Mesenchymal stem cell (in vitro differentiated cells and primary cell): ENCODE data around the gene POTEI.
"Not testable (repeated sequence)": the region's sequence is repeated elsewhere in the genome, so short reads cannot be mapped to it uniquely, and the experiment has no call there.

Source experiments
- DNase-seq: peaks from one replicate; pipeline ENCODE4 v3.0.0-alpha.2; 2013
- H2AFZ ChIP-seq: one replicate; pipeline ENCODE4 v1.6.1; 2013; ENCODE audit warnings: low read depth, mild to moderate bottlenecking, control low read depth, inconsistent platforms, low read length, moderate library complexity
- H2AK5ac ChIP-seq: 2 replicates; pipeline ENCODE4 v1.6.1; 2013; ENCODE audit warnings: low read length, moderate library complexity, mild to moderate bottlenecking, inconsistent platforms; ENCODE audit not compliant: severe bottlenecking
- H2BK120ac ChIP-seq: one replicate; pipeline ENCODE4 v1.6.1; 2013; ENCODE audit warnings: low read depth, mild to moderate bottlenecking, inconsistent platforms, low read length, moderate library complexity
- H2BK12ac ChIP-seq, 2 experiments: one replicate each; pipeline ENCODE4 v1.6.1; 2013; ENCODE audit warnings: inconsistent platforms in 2 of 2, low read length in 2 of 2, mild to moderate bottlenecking in 2 of 2, moderate library complexity in 2 of 2, control low read depth in 1 of 2
- H2BK15ac ChIP-seq: one replicate; pipeline ENCODE4 v1.6.1; 2013; ENCODE audit warnings: mild to moderate bottlenecking, low read depth, inconsistent platforms; ENCODE audit not compliant: poor library complexity, severe bottlenecking
- H2BK5ac ChIP-seq: 2 replicates; pipeline ENCODE4 v1.6.1; 2013; ENCODE audit warnings: low read depth, mild to moderate bottlenecking, low read length, control low read depth, inconsistent platforms; ENCODE audit not compliant: poor library complexity, severe bottlenecking
- H3K14ac ChIP-seq, 2 experiments: one replicate each; pipeline ENCODE4 v1.6.1; 2013; ENCODE audit warnings: inconsistent platforms in 2 of 2, low read length in 2 of 2, control low read depth in 1 of 2, mild to moderate bottlenecking in 1 of 2, moderate library complexity in 1 of 2
- H3K18ac ChIP-seq, 2 experiments: one replicate each; pipeline ENCODE4 v1.6.1; 2013; ENCODE audit warnings: inconsistent platforms in 2 of 2, low read length in 2 of 2, control low read depth in 1 of 2, low read depth in 1 of 2, mild to moderate bottlenecking in 1 of 2
- H3K23ac ChIP-seq, 2 experiments: one replicate each; pipeline ENCODE4 v1.6.1; 2013; ENCODE audit warnings: inconsistent platforms in 2 of 2, low read length in 2 of 2, mild to moderate bottlenecking in 2 of 2, moderate library complexity in 2 of 2, control low read depth in 1 of 2
- H3K27ac ChIP-seq: 2 replicates; pipeline ENCODE4 v1.5.1; 2013; ENCODE audit warnings: mild to moderate bottlenecking, moderate library complexity, low read length, control low read depth, inconsistent platforms; ENCODE audit not compliant: poor library complexity, severe bottlenecking
- H3K27me3 ChIP-seq, 2 experiments: 2 replicates each; pipeline versions ENCODE4 v1.6.1 to v1.7.0; 2013; ENCODE audit warnings: low read length in 2 of 2, mild to moderate bottlenecking in 2 of 2, moderate library complexity in 2 of 2, control low read depth in 1 of 2, inconsistent platforms in 1 of 2; ENCODE audit not compliant: control insufficient read depth in 1 of 2, insufficient read depth in 1 of 2
- H3K36me3 ChIP-seq, 2 experiments: 2 replicates each; pipeline versions ENCODE4 v1.6.1 to v1.7.0; 2013; ENCODE audit warnings: low read length in 2 of 2, control low read depth in 1 of 2, inconsistent platforms in 1 of 2, low read depth in 1 of 2, mild to moderate bottlenecking in 1 of 2; ENCODE audit not compliant: insufficient read depth in 2 of 2, control insufficient read depth in 1 of 2
- H3K4ac ChIP-seq, 2 experiments: one replicate each; pipeline ENCODE4 v1.6.1; 2013; ENCODE audit warnings: inconsistent platforms in 2 of 2, low read length in 2 of 2, mild to moderate bottlenecking in 2 of 2, moderate library complexity in 2 of 2, control low read depth in 1 of 2, low read depth in 1 of 2
- H3K4me1 ChIP-seq: 2 replicates; pipeline ENCODE4 v1.6.1; 2013; ENCODE audit warnings: low read depth, low read length, control low read depth; ENCODE audit not compliant: control insufficient read depth, insufficient read depth
- H3K4me2 ChIP-seq: 2 replicates; pipeline ENCODE4 v1.6.1; 2013; ENCODE audit warnings: low read length, mild to moderate bottlenecking, inconsistent platforms; ENCODE audit not compliant: poor library complexity, severe bottlenecking
- H3K4me3 ChIP-seq, 2 experiments: 2 replicates each; pipeline versions ENCODE4 v1.5.1 to v1.7.0; 2013; ENCODE audit warnings: low read length in 2 of 2, mild to moderate bottlenecking in 2 of 2, control low read depth in 1 of 2, low read depth in 1 of 2; ENCODE audit not compliant: insufficient read depth in 1 of 2
- H3K79me1 ChIP-seq: replicated peaks from 2 replicates; pipeline ENCODE4 v1.6.1; 2013; ENCODE audit warnings: mild to moderate bottlenecking, control low read depth, low read length, inconsistent platforms; ENCODE audit not compliant: poor library complexity, severe bottlenecking
- H3K9ac ChIP-seq: 2 replicates; pipeline ENCODE4 v1.7.0; 2013; ENCODE audit warnings: mild to moderate bottlenecking, low read length, moderate library complexity
- H3K9me3 ChIP-seq: 2 replicates; pipeline ENCODE4 v1.7.0; 2013; ENCODE audit warnings: mild to moderate bottlenecking, low read length; ENCODE audit not compliant: control insufficient read depth
- H4K8ac ChIP-seq: one replicate; pipeline ENCODE4 v1.6.1; 2013; ENCODE audit warnings: inconsistent platforms, mild to moderate bottlenecking, low read length, moderate library complexity
- H4K91ac ChIP-seq: one replicate; pipeline ENCODE4 v1.6.1; 2013; ENCODE audit warnings: mild to moderate bottlenecking, low read length, inconsistent platforms
- WGBS: methylation state at CpG from one replicate; pipeline ENCODE4 v1.1.7; 2013; ENCODE audit warnings: mixed read lengths; 5-methylcytosine and 5-hydroxymethylcytosine counted together

POTEI gene

GRCh38 chr2:130491073-130491472 lies 18.1 kb downstream of the POTEI start:
- DNase-seq, H3K4me2 ChIP-seq, H3K18ac ChIP-seq, H3K4me1 ChIP-seq, H4K8ac ChIP-seq, H2BK12ac ChIP-seq, H3K79me1 ChIP-seq, H2AFZ ChIP-seq, H2BK5ac ChIP-seq, H2BK120ac ChIP-seq, H2AK5ac ChIP-seq, H2BK15ac ChIP-seq, H3K27me3 ChIP-seq, H3K36me3 ChIP-seq, H3K27ac ChIP-seq, H3K9me3 ChIP-seq, H3K4ac ChIP-seq, H3K14ac ChIP-seq, H3K9ac ChIP-seq, H3K23ac ChIP-seq, H4K91ac ChIP-seq, H3K4me3 ChIP-seq: not testable (repeated sequence)
- WGBS, result 100% methylated on average over 1 of the region's 4 CpGs

GRCh38 chr2:130455413-130455812 lies 53.7 kb downstream of the POTEI start:
- H3K23ac ChIP-seq, H3K18ac ChIP-seq, H3K36me3 ChIP-seq, H4K8ac ChIP-seq, H2AK5ac ChIP-seq, H4K91ac ChIP-seq, H3K27ac ChIP-seq, H3K14ac ChIP-seq, H2AFZ ChIP-seq, H2BK12ac ChIP-seq, H2BK120ac ChIP-seq, H3K4me2 ChIP-seq, H2BK15ac ChIP-seq, H3K4ac ChIP-seq, H3K4me1 ChIP-seq, H3K9me3 ChIP-seq, H3K9ac ChIP-seq, H3K4me3 ChIP-seq, DNase-seq, H3K27me3 ChIP-seq, H3K79me1 ChIP-seq, H2BK5ac ChIP-seq: not testable (repeated sequence)
- WGBS, result 91% methylated on average over 3 of the region's 6 CpGs

- H2AK5ac ChIP-seq, H2BK15ac ChIP-seq, H2BK5ac ChIP-seq, H4K91ac ChIP-seq, H3K4me2 ChIP-seq, H3K14ac ChIP-seq, H2BK12ac ChIP-seq, H2AFZ ChIP-seq, H3K23ac ChIP-seq, H3K27me3 ChIP-seq, H3K4me3 ChIP-seq, DNase-seq, H3K4me1 ChIP-seq, H3K79me1 ChIP-seq, H4K8ac ChIP-seq, H3K36me3 ChIP-seq, H3K27ac ChIP-seq, H3K9ac ChIP-seq, H3K9me3 ChIP-seq, H3K18ac ChIP-seq, H2BK120ac ChIP-seq, H3K4ac ChIP-seq: not testable (repeated sequence)
- 89% methylated on average over 5 of the region's 6 CpGs for WGBS
These were observed 54.4 kb downstream of the POTEI start for GRCh38 chr2:130454712-130455083.

- H3K4me2 ChIP-seq, H4K8ac ChIP-seq, H3K4ac ChIP-seq, H3K9me3 ChIP-seq, H2BK12ac ChIP-seq, H3K18ac ChIP-seq, H3K9ac ChIP-seq, H3K4me3 ChIP-seq, H2AFZ ChIP-seq, H3K14ac ChIP-seq, H2BK120ac ChIP-seq, H3K27me3 ChIP-seq, H3K27ac ChIP-seq, H3K4me1 ChIP-seq, H2BK15ac ChIP-seq, H4K91ac ChIP-seq, DNase-seq, H3K23ac ChIP-seq, H3K79me1 ChIP-seq, H2AK5ac ChIP-seq, H2BK5ac ChIP-seq, H3K36me3 ChIP-seq: not testable (repeated sequence)
- WGBS, result 81% methylated on average over 11 of the region's 13 CpGs
These were observed 55.0 kb downstream of the POTEI start for GRCh38 chr2:130453955-130454711.
